Measurements from ENCODE around the gene LAPTM5. TPM values are rescaled to one million over a fixed set of nuclear protein-coding genes. Genes with fewer than 3 reads are reported as not detected.

LAPTM5 gene
- total RNA-seq, 1 donor from 2014 or later, result 3.1 TPM

DNA sequence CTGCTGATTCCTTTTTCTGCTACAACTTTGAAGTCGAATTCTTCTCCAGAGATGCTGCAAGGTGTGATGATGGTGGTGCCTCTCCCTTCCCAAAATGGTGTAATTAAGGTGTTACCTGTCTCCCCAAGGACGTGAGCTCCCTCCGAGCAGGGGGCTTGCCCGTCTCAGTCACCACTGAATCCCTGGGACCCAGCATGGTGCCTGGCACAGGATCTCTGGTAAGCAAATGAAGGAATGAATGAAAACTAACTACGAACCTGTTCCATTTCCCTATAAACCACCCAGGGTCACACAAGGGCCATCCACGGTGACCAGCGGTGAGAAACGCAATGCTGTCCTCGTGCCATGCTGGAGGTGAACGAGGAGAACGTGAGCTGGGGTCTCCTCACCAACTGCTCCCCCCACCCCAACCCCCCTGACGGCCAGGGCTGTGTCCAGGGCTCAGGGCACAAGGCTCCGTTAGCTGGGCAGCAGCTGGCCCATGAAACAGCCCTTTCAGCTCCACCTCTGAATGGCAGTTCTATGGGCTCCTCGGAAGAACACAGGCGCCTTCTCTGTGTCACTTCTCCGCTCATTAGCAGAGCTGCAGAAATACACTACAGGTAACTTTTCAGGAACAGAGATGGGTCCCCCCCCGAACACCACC lies 32.0 kb downstream of the LAPTM5 start:
- no peak for DNase-seq (ENCODE audit: low read depth)
- H3K36me3 ChIP-seq (ENCODE audit: control insufficient read depth, insufficient read depth, low read length), result no peaks in the 10 kb centered on the region
- H3K4me3 ChIP-seq (ENCODE audit: low read depth, low read length), result no peak overlapping the region
- H3K27me3 ChIP-seq (ENCODE audit: control insufficient read depth, insufficient read depth, low read length), result no peaks in the 10 kb centered on the region
- TF ChIP-seq, protein P1, sequence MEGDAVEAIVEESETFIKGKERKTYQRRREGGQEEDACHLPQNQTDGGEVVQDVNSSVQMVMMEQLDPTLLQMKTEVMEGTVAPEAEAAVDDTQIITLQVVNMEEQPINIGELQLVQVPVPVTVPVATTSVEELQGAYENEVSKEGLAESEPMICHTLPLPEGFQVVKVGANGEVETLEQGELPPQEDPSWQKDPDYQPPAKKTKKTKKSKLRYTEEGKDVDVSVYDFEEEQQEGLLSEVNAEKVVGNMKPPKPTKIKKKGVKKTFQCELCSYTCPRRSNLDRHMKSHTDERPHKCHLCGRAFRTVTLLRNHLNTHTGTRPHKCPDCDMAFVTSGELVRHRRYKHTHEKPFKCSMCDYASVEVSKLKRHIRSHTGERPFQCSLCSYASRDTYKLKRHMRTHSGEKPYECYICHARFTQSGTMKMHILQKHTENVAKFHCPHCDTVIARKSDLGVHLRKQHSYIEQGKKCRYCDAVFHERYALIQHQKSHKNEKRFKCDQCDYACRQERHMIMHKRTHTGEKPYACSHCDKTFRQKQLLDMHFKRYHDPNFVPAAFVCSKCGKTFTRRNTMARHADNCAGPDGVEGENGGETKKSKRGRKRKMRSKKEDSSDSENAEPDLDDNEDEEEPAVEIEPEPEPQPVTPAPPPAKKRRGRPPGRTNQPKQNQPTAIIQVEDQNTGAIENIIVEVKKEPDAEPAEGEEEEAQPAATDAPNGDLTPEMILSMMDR (IDR thresholded peaks at IDR 0.05; ENCODE audit: insufficient read depth, low read length, poor library complexity, severe bottlenecking), result no peak

DNA sequence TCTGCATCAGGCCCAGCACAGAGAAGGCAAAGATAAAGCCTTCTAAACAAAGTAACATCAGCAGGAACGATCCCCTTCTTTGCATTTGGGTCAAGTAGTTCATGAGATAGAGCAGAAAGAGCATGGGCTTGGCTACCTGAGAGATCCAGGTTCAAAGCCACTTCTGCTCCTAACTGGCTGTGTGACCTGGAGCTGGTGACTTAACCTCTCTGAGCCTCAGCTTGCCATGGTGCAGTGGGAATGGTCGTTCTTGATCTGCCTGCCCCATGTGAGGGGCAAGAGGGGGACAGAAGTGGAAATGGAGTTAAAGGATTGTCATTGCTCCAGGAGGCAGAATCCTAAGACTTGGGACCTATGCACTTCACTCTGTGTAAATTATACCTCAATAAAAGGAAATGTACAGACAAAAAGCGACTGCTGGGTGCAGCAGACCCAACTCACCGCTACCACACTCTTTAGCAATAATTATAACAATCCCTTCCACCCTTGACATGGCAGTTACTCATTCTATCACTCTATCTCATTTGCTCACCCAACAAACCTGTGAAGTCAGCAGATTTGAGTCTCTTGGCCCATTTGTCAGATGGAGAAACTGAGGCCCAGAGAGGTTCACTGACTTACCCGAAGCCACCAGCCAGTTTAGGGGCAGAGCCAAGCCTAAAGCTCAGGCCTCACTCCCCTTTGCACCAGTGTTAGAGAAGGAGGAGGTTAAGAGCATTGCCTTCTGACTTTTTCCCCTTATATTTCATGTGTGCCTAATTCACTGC lies 32.7 kb downstream of the LAPTM5 start:
- no peaks in the 10 kb centered on the region for H3K36me3 ChIP-seq (ENCODE audit: control insufficient read depth, insufficient read depth, low read length)
- no peaks in the 10 kb centered on the region for H3K27me3 ChIP-seq (ENCODE audit: control insufficient read depth, insufficient read depth, low read length)
- no peak for DNase-seq (ENCODE audit: low read depth)
- TF ChIP-seq, protein P1 (IDR thresholded peaks at IDR 0.05; ENCODE audit: insufficient read depth, low read length, poor library complexity, severe bottlenecking), result no peak
- H3K4me3 ChIP-seq (ENCODE audit: low read depth, low read length), result no peak overlapping the region

DNA sequence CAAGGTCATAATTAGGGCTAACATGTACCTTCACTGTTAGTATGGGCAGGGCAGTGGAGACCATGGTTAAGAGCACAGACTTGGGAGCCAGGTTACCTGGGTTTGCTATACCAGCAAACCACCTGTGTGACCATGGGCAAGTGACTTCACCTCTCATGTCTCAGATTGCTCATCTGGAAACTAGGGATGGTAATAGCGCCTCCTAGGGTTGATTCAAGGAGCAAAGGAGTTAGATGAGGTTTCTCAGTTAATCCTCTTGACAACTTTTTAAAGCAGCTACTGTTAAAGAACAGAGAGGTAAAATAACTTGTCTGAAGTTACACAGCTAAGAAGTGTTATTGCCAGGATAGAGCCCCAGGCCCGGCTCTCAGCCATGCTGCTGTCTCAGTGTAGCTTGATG lies 33.4 kb downstream of the LAPTM5 start:
- TF ChIP-seq, protein P1 (IDR thresholded peaks at IDR 0.05; ENCODE audit: insufficient read depth, low read length, poor library complexity, severe bottlenecking), result peak; percentile 35
- no peaks in the 10 kb centered on the region for H3K27me3 ChIP-seq (ENCODE audit: control insufficient read depth, insufficient read depth, low read length)
- H3K4me3 ChIP-seq (ENCODE audit: low read depth, low read length), result no peak overlapping the region
- no peaks in the 10 kb centered on the region for H3K36me3 ChIP-seq (ENCODE audit: control insufficient read depth, insufficient read depth, low read length)
- no peak for DNase-seq (ENCODE audit: low read depth)

DNA sequence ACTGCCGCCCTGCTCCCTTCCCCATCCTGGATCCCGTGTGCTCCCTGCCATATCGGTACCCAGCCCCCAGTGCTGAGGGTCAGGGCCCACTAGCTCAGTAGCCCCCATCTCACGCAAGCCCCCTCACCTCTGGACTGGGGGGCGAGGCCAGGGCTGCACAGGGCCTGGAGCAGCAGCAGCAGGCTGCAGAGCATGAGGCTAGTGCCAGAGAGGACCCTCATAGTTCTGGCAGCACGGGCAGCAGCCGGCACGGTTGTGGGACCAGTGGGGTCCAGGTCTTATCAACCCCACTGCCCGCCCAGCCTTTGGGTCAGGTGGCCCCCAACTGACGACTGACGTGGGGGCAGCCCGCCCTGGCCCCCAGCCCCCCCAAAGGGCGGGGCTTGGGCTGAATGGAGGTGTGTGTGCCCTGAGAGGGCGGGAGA lies 34.2 kb downstream of the LAPTM5 start, which contains the start of gene MATN1:
Gene MATN1, minus strand, starts transcription at position 255 of the 425 bp plus-strand sequence. Its CDS starts 34 bp downstream, at position 221.
- Histone ChIP-seq H3K36me3 (ENCODE audit: control insufficient read depth, insufficient read depth, low read length) (no peaks in the 10 kb centered on the region), H3K27me3 (ENCODE audit: control insufficient read depth, insufficient read depth, low read length) (no peaks in the 10 kb centered on the region), H3K4me3 (ENCODE audit: low read depth, low read length) (no peak within 1 kb of the TSS)
- TF ChIP-seq, protein P1 (IDR thresholded peaks at IDR 0.05; ENCODE audit: insufficient read depth, low read length, poor library complexity, severe bottlenecking), result no peak
- DNase-seq (ENCODE audit: low read depth), result no peak

DNA sequence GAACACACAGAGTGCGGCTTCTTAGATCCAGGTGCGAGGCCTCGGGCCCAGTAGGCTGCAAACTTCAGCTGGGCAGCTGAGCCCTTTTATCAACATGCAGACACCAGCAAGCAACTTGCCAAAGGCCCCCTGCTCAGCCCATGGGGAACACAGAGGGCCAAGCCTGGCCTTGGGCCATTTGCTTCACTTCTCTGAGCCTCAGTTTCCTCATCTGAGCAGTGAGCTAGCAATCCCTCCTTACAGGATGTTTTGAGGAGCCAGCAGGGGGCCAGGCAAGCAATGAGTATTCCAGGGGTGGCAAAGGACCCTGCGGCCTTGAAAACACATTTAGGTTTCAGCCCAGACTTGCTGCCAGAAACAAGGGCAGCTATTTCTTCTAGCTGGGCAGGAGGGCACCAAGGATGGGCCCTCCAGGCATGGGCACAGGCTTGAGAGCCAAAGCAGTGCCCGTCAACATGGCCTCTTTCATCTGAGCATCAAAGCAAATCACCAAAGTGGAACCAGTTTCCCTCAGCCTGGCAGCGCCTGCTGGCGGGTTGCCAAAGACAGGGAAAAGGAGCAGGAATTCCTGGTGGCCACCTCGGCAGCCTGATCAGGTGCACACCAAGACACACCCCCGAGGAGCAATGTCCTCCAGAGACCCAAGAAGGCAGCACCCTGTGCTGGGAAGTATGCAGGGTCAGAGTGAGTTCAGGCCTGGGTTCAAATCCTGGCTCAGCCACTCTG lies 35.6 kb downstream of the LAPTM5 start:
- TF ChIP-seq, protein P1 (IDR thresholded peaks at IDR 0.05; ENCODE audit: insufficient read depth, low read length, poor library complexity, severe bottlenecking), result no peak
- H3K4me3 ChIP-seq (ENCODE audit: low read depth, low read length), result no peak overlapping the region
- no peaks in the 10 kb centered on the region for H3K27me3 ChIP-seq (ENCODE audit: control insufficient read depth, insufficient read depth, low read length)
- no peak for DNase-seq (ENCODE audit: low read depth)
- no peaks in the 10 kb centered on the region for H3K36me3 ChIP-seq (ENCODE audit: control insufficient read depth, insufficient read depth, low read length)

All from kidney epithelial cell (primary cell).